Kidney epithelial cell (primary cell): ENCODE measurements around the gene NPFFR1. TPM values are rescaled to one million over a fixed set of nuclear protein-coding genes. Genes with fewer than 3 reads are reported as not detected.

Experiments
- DNase-seq: peaks from one replicate; pipeline ENCODE4 v3.0.0-alpha.2; 2010; ENCODE audit warnings: low read depth
- H3K27me3 ChIP-seq: 2 replicates; pipeline ENCODE4 v1.6.0; 2011; ENCODE audit warnings: low read length; ENCODE audit not compliant: control insufficient read depth, insufficient read depth
- H3K36me3 ChIP-seq: 2 replicates; pipeline ENCODE4 v1.5.1; 2011; ENCODE audit warnings: low read length; ENCODE audit not compliant: control insufficient read depth, insufficient read depth
- H3K4me3 ChIP-seq: 2 replicates; pipeline ENCODE4 v1.5.1; 2011; ENCODE audit warnings: low read depth, mild to moderate bottlenecking, control low read depth, low read length
- total RNA-seq: library from RNA; depleted of rRNA; stranded (reverse); fragments of >200 nt; gene quantifications from 2 replicates; pipeline ENCODE4 v1.2.3, GENCODE V29; 2015
- TF ChIP-seq, protein P1 (sequence below): IDR thresholded peaks from 2 replicates; pipeline ENCODE4 v1.5.1; 2011; ENCODE audit warnings: mild to moderate bottlenecking, moderate library complexity, low read length, control low read depth, inconsistent platforms; ENCODE audit not compliant: insufficient read depth, poor library complexity, severe bottlenecking

NPFFR1 gene, protein sequence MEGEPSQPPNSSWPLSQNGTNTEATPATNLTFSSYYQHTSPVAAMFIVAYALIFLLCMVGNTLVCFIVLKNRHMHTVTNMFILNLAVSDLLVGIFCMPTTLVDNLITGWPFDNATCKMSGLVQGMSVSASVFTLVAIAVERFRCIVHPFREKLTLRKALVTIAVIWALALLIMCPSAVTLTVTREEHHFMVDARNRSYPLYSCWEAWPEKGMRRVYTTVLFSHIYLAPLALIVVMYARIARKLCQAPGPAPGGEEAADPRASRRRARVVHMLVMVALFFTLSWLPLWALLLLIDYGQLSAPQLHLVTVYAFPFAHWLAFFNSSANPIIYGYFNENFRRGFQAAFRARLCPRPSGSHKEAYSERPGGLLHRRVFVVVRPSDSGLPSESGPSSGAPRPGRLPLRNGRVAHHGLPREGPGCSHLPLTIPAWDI
- 0.04 and 0.21 TPM in 2 replicates for total RNA-seq

DNA sequence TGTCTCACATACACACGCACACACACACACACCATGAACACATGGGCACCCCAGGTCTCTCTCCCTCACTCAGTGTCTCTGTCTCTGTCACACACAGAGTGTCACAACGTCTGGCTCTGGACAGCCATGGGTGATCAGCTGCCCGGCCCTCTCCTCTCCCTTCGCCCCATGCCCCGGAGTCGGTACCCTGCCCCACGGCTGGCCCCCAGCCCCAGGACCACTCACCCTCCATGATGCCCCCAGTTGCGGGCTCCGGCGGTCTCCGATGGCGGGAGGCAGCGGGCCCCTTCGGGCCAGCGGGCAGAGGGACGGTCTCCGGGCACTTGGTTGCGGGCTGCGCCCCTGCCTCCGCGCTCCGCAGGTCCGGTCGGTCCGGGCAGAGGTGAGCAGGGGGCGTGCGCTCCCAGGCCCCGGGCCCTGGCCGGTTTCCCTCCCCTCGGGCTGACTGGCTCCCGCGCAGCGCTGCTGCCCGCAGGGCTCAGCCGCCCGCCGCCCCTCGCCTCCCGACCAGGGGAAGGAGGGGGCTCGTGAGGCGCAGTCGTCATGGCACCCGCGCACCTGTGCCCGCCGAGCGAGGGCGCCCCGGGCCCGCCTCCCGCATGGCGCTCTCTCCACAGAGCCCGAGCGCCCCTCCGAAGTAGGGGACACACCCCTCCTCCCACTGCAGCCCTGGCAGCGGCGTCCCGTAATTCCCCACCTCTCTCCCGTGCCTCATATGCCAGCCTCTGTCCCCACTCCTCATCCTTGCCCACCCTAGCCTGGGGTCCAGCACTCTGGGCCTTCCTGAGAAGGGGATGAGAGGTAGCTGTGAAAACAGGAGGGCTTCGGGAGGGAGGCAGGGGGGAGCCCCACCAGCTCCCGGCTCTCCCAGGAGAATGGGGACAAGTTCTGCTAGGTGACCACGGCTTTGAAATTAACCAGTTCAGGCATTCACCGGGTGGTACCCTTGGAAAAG, at the start of gene NPFFR1:
NPFFR1 (minus strand) TSS at position 560 of the 955 bp plus-strand sequence; CDS start at position 232, 328 bp downstream.
- DNase-seq = no peak
- Histone ChIP-seq H3K27me3 (peaks cover 27% of the 10 kb centered on the region), H3K4me3 (peak within 1 kb of the TSS; percentile 31), H3K36me3 (no peaks in the 10 kb centered on the region)
- TF ChIP-seq, protein P1, sequence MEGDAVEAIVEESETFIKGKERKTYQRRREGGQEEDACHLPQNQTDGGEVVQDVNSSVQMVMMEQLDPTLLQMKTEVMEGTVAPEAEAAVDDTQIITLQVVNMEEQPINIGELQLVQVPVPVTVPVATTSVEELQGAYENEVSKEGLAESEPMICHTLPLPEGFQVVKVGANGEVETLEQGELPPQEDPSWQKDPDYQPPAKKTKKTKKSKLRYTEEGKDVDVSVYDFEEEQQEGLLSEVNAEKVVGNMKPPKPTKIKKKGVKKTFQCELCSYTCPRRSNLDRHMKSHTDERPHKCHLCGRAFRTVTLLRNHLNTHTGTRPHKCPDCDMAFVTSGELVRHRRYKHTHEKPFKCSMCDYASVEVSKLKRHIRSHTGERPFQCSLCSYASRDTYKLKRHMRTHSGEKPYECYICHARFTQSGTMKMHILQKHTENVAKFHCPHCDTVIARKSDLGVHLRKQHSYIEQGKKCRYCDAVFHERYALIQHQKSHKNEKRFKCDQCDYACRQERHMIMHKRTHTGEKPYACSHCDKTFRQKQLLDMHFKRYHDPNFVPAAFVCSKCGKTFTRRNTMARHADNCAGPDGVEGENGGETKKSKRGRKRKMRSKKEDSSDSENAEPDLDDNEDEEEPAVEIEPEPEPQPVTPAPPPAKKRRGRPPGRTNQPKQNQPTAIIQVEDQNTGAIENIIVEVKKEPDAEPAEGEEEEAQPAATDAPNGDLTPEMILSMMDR = no peak

DNA sequence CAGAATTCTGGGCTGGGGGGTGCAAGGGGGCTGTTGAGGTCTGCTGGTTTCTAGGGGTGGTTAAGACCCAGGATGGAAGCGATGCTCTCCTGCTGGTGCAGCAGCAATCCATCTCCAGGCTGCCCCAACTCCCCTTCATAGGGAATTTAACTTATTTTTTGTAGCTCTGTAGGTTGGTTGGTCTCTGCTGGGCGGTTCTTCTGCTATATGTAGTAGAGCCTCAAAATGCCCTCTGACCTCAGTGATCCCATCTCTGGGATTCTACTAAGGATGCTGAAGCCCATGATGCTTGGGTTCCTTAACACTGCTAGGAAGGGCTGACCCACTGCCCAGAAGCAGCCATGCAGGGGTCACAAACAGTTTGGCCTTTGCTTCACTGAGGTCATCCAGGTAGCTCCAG, 49.5 kb upstream of the NPFFR1 start:
- Histone ChIP-seq H3K27me3 (no peaks in the 10 kb centered on the region), H3K36me3 (no peaks in the 10 kb centered on the region), H3K4me3 (no peak overlapping the region)
- no peak for DNase-seq
- TF ChIP-seq, protein P1 = no peak

DNA sequence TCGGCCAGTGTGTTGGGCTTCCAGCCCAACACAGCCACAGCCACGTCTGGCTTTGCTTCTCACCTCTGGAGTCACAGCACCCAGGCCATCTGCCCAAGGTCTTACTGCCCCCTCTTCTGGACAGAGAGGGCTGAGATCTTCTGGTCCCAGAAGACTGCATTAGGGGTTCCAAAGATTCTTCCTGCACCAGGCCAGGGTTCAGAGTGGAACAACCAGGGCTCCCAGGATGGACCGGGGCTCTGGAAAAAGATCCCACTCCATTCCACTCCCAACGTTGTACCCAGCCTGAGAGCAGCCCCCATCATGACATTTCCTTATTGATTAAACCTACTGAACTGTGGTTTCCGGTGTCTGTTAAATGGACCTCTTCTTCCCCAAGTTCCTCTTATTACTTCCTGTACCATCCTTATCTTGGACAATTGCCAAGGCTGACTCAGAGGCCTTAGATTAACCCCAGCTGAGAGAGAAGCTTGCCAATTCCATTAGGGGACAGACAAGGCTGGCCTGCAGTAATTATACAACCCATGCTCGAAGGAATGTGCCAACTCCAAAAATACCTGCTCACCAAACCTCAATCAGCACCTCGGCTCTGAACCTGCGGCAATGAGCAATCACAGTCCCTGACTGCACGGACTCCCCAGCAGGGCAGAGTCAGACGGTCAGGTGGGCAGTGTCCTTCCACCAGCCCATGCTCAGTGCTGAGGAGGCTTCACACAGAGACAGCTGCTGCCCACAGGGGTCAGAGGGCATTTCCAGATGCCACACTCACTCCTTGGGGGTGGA, 47.9 kb upstream of the NPFFR1 start:
- H3K36me3 ChIP-seq = no peaks in the 10 kb centered on the region
- TF ChIP-seq, protein P1 = peak; percentile 18
- H3K27me3 ChIP-seq = no peaks in the 10 kb centered on the region
- no peak overlapping the region for H3K4me3 ChIP-seq
- peak; percentile 97 for DNase-seq

DNA sequence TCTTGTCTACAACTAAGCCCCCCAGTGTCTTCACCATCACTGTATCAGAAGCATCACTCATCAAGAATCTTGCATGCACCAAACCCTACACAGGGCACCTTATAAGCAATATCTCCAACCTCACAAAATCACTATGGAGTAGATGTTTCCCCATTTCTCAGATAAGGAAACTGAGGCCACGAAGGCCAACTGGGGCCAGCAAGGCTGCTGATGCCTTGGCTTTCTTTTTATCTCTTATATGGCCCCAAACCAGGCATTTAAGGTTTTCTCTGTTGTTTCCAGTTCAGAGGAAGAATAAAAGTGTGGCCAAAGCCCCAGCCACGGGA, 47.3 kb upstream of the NPFFR1 start:
- no peak for DNase-seq
- Histone ChIP-seq H3K27me3 (no peaks in the 10 kb centered on the region), H3K36me3 (no peaks in the 10 kb centered on the region), H3K4me3 (no peak overlapping the region)
- TF ChIP-seq, protein P1 = no peak

DNA sequence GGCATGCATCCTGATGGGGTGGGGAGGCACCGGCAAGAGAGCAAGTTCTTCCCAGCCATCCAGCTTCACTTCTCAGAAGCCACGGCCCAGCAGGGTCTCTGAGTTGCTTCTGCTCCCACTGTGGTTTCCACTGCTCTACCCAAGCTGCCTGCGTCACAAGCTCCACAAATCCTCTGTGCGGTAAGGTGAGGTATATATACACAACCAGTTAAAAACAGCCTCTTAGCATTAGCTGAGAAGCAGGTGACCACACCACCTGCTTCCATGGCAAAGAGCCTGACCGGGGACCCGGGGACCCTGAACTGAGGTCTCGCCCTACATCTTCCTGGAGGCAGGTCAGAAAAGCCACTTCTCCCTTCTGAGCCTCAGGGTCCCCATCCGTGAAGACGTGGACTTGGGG, 46.9 kb upstream of the NPFFR1 start:
- TF ChIP-seq, protein P1 = no peak

More for the DNA sequence above, 46.9 kb upstream of the NPFFR1 start:
- no peaks in the 10 kb centered on the region for H3K27me3 ChIP-seq
- DNase-seq = no peak
- no peak overlapping the region for H3K4me3 ChIP-seq
- no peaks in the 10 kb centered on the region for H3K36me3 ChIP-seq
